Prostate gland (tissue), 2 donors: ENCODE results near the gene TMUB1.

Source experiments
- POLR2A ChIP-seq: fragments of 450-650 bp; IDR thresholded peaks from one replicate; pipeline ENCODE4 v1.6.1; 2016; ENCODE audit warnings: antibody characterized with exemption, mild to moderate bottlenecking
- POLR2AphosphoS5 ChIP-seq: sonication (generic); formaldehyde crosslinking; IDR thresholded peaks from one replicate; pipeline ENCODE4 v1.6.1; 2017; ENCODE audit warnings: antibody characterized with exemption
- TF ChIP-seq, protein P1 (sequence below), 4 experiments: fragments of 200-600 bp in 2 of 4; fragments of 450-650 bp in 2 of 4; sonication (generic) in 2 of 4; IDR thresholded peaks; 1 replicate in 3 of 4; 2 replicates in 1 of 4; pipeline ENCODE4 v1.5.1; 2016 to 2019; ENCODE audit warnings: antibody characterized with exemption in 4 of 4, mild to moderate bottlenecking in 2 of 4, moderate library complexity in 2 of 4

DNA sequence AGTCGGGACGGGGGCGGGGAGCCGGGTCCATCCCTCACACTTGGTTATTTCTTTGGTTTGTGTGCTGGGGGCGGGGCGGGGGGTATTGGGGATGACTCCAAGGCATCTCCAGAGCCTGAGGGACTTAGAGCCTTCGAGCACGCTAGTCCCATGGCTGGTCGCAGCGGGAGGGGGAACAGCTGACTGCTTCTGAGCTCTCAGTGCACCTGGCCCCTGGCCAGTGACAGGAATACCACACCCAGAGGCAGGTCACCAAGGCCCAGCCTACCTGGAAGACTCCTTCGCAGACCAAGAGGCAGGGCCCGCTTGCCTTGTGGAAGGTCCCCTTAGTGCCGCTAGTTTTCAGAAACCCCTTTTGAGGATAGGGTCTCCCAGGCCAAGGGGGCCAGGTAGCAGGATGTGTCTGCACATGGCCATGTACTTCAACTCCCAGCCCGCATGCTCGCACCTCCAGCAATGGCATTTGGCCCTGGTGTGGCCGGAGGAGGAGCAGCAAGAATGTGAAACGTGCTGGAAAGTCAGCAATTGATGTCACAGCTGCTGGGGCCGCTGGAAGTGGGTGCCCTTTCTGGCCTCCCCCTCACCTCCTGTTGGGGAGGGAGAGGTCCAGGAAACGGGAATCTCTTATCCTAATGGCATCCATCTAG is 43.3 kb upstream of the TMUB1 start:
- TF ChIP-seq, protein P1, sequence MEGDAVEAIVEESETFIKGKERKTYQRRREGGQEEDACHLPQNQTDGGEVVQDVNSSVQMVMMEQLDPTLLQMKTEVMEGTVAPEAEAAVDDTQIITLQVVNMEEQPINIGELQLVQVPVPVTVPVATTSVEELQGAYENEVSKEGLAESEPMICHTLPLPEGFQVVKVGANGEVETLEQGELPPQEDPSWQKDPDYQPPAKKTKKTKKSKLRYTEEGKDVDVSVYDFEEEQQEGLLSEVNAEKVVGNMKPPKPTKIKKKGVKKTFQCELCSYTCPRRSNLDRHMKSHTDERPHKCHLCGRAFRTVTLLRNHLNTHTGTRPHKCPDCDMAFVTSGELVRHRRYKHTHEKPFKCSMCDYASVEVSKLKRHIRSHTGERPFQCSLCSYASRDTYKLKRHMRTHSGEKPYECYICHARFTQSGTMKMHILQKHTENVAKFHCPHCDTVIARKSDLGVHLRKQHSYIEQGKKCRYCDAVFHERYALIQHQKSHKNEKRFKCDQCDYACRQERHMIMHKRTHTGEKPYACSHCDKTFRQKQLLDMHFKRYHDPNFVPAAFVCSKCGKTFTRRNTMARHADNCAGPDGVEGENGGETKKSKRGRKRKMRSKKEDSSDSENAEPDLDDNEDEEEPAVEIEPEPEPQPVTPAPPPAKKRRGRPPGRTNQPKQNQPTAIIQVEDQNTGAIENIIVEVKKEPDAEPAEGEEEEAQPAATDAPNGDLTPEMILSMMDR (IDR thresholded peaks at IDR 0.05) = no peak
- TF ChIP-seq POLR2A (no peak), POLR2AphosphoS5 (no peak)
